BE2C (cell line): ENCODE data around the gene TEC.

Source experiments
- DNase-seq: peaks from one replicate; pipeline ENCODE4 v3.0.0-alpha.2; 2020
- H3K27me3 ChIP-seq: fragments of 250-450 bp; sonication (Bioruptor Pico); 2 replicates; pipeline ENCODE4 v1.5.1; 2020; ENCODE audit warnings: mild to moderate bottlenecking
- H3K36me3 ChIP-seq: fragments of 250-450 bp; sonication (Bioruptor Pico); 2 replicates; pipeline ENCODE4 v1.5.1; 2020; ENCODE audit warnings: mild to moderate bottlenecking
- H3K4me1 ChIP-seq: fragments of 250-450 bp; sonication (Bioruptor Pico); 2 replicates; pipeline ENCODE4 v1.5.1; 2020
- H3K4me3 ChIP-seq: 2 replicates; pipeline ENCODE4 v1.5.1; 2011; ENCODE audit warnings: low read depth, low read length
- H3K9me3 ChIP-seq: fragments of 250-450 bp; sonication (Bioruptor Pico); 2 replicates; pipeline ENCODE4 v1.5.1; 2020
- CTCF ChIP-seq: IDR thresholded peaks from 2 replicates; pipeline ENCODE4 v1.5.1; 2012; ENCODE audit warnings: mild to moderate bottlenecking, low read depth, low read length

TEC gene

GRCh38 chr4:48085821-48086589 lies 183.6 kb downstream of the TEC start:
- peaks cover 6% of the 10 kb centered on the region for H3K27me3 ChIP-seq
- no peak overlapping the region for H3K4me3 ChIP-seq
- DNase-seq = no peak
- no peaks in the 10 kb centered on the region for H3K36me3 ChIP-seq
- H3K9me3 ChIP-seq = no peaks in the 10 kb centered on the region
- H3K4me1 ChIP-seq = no peaks in the 10 kb centered on the region
- no peak for TF ChIP-seq CTCF
